ENCODE data around the gene NUDT6. TPM values are rescaled to one million over a fixed set of nuclear protein-coding genes. Genes with fewer than 3 reads are reported as not detected.
"Not testable (repeated sequence)": the region's sequence is repeated elsewhere in the genome, so short reads cannot be mapped to it uniquely, and the experiment has no call there.

NUDT6 gene
- total RNA-seq, 1 donor from 2014 or later: 4.0 TPM

DNA sequence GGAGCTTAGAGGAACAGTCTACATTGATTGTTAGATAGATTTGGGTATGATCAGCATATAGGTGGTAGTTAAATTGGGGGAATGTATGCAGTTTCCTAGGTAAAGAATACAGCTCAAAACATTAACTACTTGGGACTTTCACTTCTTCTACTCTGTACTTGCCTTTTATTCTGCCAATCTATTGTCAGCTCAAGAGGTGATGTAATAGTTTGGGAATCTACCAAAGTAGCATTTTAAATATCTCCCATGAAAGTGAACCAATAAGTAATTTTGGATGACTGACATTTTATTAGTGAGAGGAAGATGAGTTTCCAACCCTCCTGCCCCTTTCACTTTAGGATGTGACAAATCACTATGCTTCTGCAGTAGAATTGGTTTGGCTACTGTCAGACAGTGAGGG lies 43.4 kb downstream of the NUDT6 start:
- Mint-ChIP-seq H3K27ac (ENCODE audit: unreplicated experiment) (no peak overlapping the region), H3K9me3 (ENCODE audit: unreplicated experiment) (peaks cover 3% of the 10 kb centered on the region), H3K4me1 (ENCODE audit: low read depth, unreplicated experiment) (no peaks in the 10 kb centered on the region), H3K36me3 (ENCODE audit: unreplicated experiment) (peaks cover 24% of the 10 kb centered on the region), H3K27me3 (ENCODE audit: unreplicated experiment) (peaks cover 2% of the 10 kb centered on the region), H3K4me3 (ENCODE audit: unreplicated experiment) (no peak overlapping the region)
- DNase-seq: no peak
- no peak for TF ChIP-seq CTCF (IDR thresholded peaks at IDR 0.05; ENCODE audit: partially characterized antibody, unreplicated experiment)

DNA sequence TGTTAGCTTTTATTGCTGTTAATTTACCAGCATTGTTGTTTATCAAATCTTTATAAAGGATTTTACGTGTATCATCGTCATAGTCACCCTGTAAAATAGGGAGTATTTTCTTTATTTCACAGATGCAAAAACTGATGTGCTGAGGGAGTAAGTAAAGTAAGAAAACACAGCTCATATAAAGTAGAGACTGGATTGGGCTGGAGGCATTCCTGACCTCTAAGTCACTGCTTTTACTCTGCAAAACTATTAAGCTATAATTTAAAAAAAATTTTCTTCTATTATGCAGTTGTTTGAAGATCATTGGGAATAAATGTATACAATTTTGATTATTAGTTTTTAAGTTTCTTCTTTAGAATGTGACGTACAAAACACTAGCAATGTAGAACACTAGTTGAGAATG lies 45.9 kb downstream of the NUDT6 start:
- no peak for TF ChIP-seq CTCF (IDR thresholded peaks at IDR 0.05; ENCODE audit: partially characterized antibody, unreplicated experiment)
- peaks cover 3% of the 10 kb centered on the region for H3K9me3 Mint-ChIP-seq (ENCODE audit: unreplicated experiment)
- H3K4me1 Mint-ChIP-seq (ENCODE audit: low read depth, unreplicated experiment): no peaks in the 10 kb centered on the region
- peaks cover 20% of the 10 kb centered on the region for H3K36me3 Mint-ChIP-seq (ENCODE audit: unreplicated experiment)
- H3K27ac Mint-ChIP-seq (ENCODE audit: unreplicated experiment): no peak overlapping the region
- DNase-seq: no peak
- H3K4me3 Mint-ChIP-seq (ENCODE audit: unreplicated experiment): no peak overlapping the region
- H3K27me3 Mint-ChIP-seq (ENCODE audit: unreplicated experiment): peaks cover 2% of the 10 kb centered on the region

DNA sequence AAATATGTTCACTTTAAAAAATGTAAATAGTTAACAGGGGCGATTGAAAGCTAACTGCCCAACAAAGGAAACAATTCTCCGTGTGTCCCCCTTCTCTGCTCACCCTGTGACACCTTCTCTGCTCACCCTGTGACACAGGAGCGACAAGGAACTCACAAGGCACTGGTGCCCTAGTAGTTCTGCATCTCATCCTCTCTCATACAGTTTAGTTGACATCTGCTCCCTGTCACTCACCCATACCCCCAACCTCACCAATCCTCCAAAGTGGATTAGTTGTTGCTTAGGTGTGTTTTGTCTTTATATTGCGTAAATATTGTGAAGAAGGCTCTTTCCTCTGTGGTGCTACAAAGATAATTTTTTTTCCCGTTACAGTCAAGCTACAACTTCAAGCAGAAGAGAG lies 46.4 kb downstream of the NUDT6 start:
- Mint-ChIP-seq H3K27me3 (ENCODE audit: unreplicated experiment) (peaks cover 2% of the 10 kb centered on the region), H3K27ac (ENCODE audit: unreplicated experiment) (no peak overlapping the region), H3K4me1 (ENCODE audit: low read depth, unreplicated experiment) (no peaks in the 10 kb centered on the region), H3K4me3 (ENCODE audit: unreplicated experiment) (no peak overlapping the region), H3K36me3 (ENCODE audit: unreplicated experiment) (peaks cover 15% of the 10 kb centered on the region), H3K9me3 (ENCODE audit: unreplicated experiment) (peaks cover 2% of the 10 kb centered on the region)
- no peak for DNase-seq
- no peak for TF ChIP-seq CTCF (IDR thresholded peaks at IDR 0.05; ENCODE audit: partially characterized antibody, unreplicated experiment)

DNA sequence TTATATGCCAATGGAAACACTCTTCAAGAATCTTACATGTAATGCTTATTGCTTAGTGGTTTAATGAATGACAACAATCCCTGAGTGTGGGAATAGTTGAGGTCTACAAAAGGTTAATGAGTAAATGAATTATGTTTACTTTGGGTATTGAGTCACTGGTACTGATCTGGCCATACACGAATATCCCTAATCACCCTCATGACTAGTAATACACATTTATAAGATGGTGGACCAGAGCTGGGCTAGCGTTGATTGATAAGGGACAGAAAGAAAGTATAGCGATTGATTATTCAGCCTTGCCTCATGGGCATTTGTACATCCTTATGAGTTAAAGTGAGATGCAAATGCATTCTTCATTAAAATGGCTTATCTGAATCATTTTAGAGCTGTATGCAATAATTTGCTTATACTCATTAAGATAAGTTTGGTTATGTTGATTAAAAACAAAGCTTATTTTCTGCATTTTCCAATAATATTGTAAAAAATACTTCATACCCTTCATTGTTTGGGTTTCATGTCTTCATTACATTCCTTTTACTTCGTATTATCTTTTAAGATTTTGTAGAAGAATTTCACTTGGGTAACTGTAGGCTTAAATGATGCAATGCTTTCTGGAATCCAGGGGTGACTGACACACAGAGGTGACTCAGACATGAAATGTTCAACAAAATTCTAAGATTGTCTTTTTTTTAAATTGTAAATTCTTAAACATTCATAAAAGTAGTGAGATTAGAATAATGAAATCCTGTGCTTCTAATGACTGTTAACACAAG lies 48.4 kb downstream of the NUDT6 start:
- H3K9me3 Mint-ChIP-seq (ENCODE audit: unreplicated experiment): no peaks in the 10 kb centered on the region
- TF ChIP-seq CTCF (IDR thresholded peaks at IDR 0.05; ENCODE audit: partially characterized antibody, unreplicated experiment): no peak
- DNase-seq: no peak
- H3K27ac Mint-ChIP-seq (ENCODE audit: unreplicated experiment): no peak overlapping the region
- no peaks in the 10 kb centered on the region for H3K4me1 Mint-ChIP-seq (ENCODE audit: low read depth, unreplicated experiment)
- no peak overlapping the region for H3K4me3 Mint-ChIP-seq (ENCODE audit: unreplicated experiment)
- peaks cover 2% of the 10 kb centered on the region for H3K27me3 Mint-ChIP-seq (ENCODE audit: unreplicated experiment)
- peaks cover 8% of the 10 kb centered on the region for H3K36me3 Mint-ChIP-seq (ENCODE audit: unreplicated experiment)

DNA sequence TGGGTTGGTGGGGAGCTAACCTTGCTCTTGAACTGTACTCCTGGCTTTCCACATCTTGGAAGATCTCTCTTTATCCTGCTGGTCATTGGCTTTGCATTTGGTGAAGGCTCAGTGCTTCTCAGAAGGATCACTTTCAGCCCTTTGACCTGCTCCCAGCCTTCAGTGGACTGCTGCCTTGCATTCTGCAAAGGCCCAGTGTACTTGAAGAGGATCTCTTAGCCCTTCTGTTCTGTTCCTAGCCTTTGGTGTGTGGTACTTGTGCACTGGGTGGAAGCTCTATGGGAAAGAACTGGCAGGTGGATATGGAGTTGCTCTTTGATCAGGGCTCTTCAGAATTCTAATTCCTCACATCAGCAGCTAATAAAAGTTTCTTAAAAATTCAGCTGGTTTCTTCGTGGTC lies 49.3 kb downstream of the NUDT6 start:
- Mint-ChIP-seq H3K36me3 (ENCODE audit: unreplicated experiment) (peaks cover 1% of the 10 kb centered on the region), H3K27ac (ENCODE audit: unreplicated experiment) (no peak overlapping the region), H3K9me3 (ENCODE audit: unreplicated experiment) (no peaks in the 10 kb centered on the region), H3K4me1 (ENCODE audit: low read depth, unreplicated experiment) (no peaks in the 10 kb centered on the region), H3K4me3 (ENCODE audit: unreplicated experiment) (no peak overlapping the region), H3K27me3 (ENCODE audit: unreplicated experiment) (no peaks in the 10 kb centered on the region)
- TF ChIP-seq CTCF (IDR thresholded peaks at IDR 0.05; ENCODE audit: partially characterized antibody, unreplicated experiment): no peak
- no peak for DNase-seq

DNA sequence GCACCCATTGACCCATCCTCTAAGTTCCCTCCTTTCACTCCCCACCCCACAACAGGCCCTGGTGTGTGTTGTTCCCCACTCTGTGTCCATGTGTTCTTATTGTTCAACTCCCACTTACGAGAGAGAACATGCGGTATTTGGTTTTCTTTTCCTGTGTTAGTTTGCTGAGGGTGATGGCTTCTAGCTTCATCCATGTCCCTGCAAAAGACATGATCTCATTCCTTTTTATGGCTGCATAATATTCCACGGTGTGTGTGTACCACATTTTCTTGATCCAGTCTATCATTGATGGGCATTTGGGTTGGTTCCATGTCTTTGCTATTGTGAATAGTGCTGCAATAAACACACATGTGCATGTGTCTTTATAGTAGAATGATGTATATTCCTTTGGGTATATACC lies 54.2 kb downstream of the NUDT6 start:
- not testable (repeated sequence) for DNase-seq; H3K27me3 Mint-ChIP-seq (ENCODE audit: unreplicated experiment); H3K36me3 Mint-ChIP-seq (ENCODE audit: unreplicated experiment); H3K27ac Mint-ChIP-seq (ENCODE audit: unreplicated experiment); H3K4me3 Mint-ChIP-seq (ENCODE audit: unreplicated experiment); H3K9me3 Mint-ChIP-seq (ENCODE audit: unreplicated experiment); H3K4me1 Mint-ChIP-seq (ENCODE audit: low read depth, unreplicated experiment)

Data from glutamatergic neuron (in vitro differentiated cells).